T-helper 2 cell treated with Interferon-gamma antibody and Interleukin-4, amounts not matched to agents 5 μg/mL and 100 μg/mL, for 36 hours (primary cell): Measurements from ENCODE around the gene ANKS1B.
"Not testable (repeated sequence)": the region's sequence is repeated elsewhere in the genome, so short reads cannot be mapped to it uniquely, and the experiment has no call there.

ENCODE experiments used
- DNase-seq: peaks from one replicate; pipeline ENCODE4 v3.0.0; 2021; ENCODE audit warnings: low spot score
- H3K27ac Mint-ChIP-seq: one replicate; pipeline ENCODE4 v1.8.0; 2021; ENCODE audit warnings: mild to moderate bottlenecking, mixed read lengths
- H3K27me3 Mint-ChIP-seq: one replicate; pipeline ENCODE4 v1.8.0; 2021; ENCODE audit warnings: low read depth, mixed read lengths
- H3K36me3 Mint-ChIP-seq: one replicate; pipeline ENCODE4 v1.8.0; 2021; ENCODE audit warnings: low read depth, mixed read lengths
- H3K4me1 Mint-ChIP-seq: one replicate; pipeline ENCODE4 v1.8.0; 2021; ENCODE audit warnings: low read depth, mixed read lengths
- H3K4me3 Mint-ChIP-seq: one replicate; pipeline ENCODE4 v1.8.0; 2022; ENCODE audit warnings: mild to moderate bottlenecking, moderate library complexity, mixed read lengths
- H3K9me3 Mint-ChIP-seq: one replicate; pipeline ENCODE4 v1.8.0; 2021; ENCODE audit warnings: mixed read lengths

Gene ANKS1B

DNA sequence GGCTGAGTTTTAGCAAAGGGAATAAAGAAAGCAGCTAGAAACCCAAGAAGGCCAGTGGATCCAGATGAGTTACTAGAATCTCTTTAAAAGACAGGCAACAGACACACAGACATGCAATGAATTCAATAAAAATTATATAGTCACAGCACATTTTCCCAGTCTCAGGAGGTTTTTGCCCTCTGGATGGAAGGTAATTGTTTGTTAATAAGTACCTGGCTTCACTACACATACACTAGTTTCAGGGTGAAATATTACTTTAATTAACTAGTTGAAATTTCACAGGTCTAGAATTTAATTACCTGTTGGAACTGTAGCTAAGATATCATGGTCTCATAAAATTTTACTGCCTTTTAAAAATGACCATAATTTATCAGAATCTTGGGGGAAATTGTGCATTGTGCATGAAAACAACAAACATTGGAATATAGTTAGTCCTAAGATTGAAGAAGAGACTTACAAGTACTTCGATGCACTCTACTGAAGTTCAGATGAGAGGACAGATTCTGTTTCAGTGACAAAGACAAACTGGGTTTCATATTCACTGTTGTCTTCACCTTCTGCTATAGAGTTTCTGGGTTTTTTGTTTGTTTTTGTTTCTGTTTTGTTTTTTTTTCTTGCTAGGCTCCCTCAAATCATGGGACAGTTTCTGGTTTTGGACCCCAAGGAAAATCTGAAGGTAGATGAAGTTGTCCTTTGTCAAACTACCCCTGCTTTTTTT, 614.2 kb downstream of the ANKS1B start:
- Mint-ChIP-seq H3K9me3 (no peaks in the 10 kb centered on the region), H3K27me3 (no peaks in the 10 kb centered on the region), H3K27ac (no peak overlapping the region), H3K4me3 (no peak overlapping the region), H3K4me1 (no peaks in the 10 kb centered on the region), H3K36me3 (no peaks in the 10 kb centered on the region)
- no peak for DNase-seq

DNA sequence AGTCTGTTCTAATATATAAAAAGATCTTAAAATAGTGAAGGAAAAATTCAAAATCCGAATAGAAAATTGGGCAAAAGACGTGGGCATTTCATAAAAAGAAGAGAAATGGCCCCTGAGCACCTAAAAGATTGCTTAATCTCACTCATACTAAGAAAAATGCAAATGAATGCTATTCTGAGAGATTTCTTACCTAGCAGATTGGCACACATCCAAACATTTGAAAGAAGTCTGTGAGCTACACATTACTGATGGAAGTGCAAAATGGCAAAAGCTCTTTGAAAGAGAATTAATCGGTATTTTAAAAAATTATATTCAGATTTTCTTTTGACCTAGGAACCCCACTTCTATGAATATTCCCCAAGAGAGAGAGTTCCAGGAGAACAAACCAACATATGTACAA, 617.6 kb downstream of the ANKS1B start:
- no peak for DNase-seq
- Mint-ChIP-seq H3K36me3 (no peaks in the 10 kb centered on the region), H3K4me1 (no peaks in the 10 kb centered on the region), H3K4me3 (no peak overlapping the region), H3K27ac (no peak overlapping the region), H3K27me3 (no peaks in the 10 kb centered on the region), H3K9me3 (no peaks in the 10 kb centered on the region)

DNA sequence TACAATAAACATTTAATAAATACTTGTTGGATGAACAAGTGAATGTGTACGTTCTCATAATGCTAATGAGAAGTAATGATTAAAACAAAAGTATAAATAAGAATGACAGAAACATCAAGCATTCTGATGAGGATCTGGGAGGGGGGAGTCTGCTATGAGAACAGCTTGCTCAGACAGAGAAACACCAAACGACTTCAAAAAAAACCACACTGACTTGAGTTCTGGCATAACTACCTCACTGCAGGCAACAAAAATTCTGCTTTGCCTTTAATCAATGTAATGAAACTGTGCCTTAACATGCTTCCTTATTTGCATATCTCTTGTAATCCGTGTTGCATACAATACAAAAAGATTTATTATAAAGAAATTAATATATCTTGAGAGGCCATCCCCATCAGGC, 632.5 kb downstream of the ANKS1B start:
- no peak for DNase-seq
- H3K36me3 Mint-ChIP-seq, result no peaks in the 10 kb centered on the region
- H3K9me3 Mint-ChIP-seq, result no peaks in the 10 kb centered on the region
- no peaks in the 10 kb centered on the region for H3K4me1 Mint-ChIP-seq
- H3K27ac Mint-ChIP-seq, result no peak overlapping the region
- no peaks in the 10 kb centered on the region for H3K27me3 Mint-ChIP-seq
- H3K4me3 Mint-ChIP-seq, result no peak overlapping the region

DNA sequence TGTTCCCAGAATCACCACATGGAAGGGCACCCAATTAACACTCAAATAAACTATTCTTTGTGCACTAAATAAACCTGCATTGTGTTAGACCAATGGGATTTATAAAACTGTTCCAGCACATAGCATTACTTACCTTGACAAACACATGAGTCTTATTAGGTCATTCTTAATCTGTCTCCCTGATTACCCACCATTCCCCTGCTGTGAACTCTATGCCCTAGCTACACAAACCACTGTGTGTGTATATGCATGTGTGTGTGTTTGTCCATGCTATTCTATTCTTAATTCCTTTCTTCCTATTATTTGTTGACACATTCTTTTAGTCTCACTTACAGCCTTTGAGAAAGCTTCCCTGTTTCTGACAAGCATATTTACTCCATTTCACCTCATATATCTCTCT, 640.8 kb downstream of the ANKS1B start:
- Mint-ChIP-seq H3K4me1 (no peaks in the 10 kb centered on the region), H3K36me3 (no peaks in the 10 kb centered on the region), H3K27ac (no peak overlapping the region), H3K9me3 (no peaks in the 10 kb centered on the region), H3K27me3 (no peaks in the 10 kb centered on the region), H3K4me3 (no peak overlapping the region)
- DNase-seq, result no peak

DNA sequence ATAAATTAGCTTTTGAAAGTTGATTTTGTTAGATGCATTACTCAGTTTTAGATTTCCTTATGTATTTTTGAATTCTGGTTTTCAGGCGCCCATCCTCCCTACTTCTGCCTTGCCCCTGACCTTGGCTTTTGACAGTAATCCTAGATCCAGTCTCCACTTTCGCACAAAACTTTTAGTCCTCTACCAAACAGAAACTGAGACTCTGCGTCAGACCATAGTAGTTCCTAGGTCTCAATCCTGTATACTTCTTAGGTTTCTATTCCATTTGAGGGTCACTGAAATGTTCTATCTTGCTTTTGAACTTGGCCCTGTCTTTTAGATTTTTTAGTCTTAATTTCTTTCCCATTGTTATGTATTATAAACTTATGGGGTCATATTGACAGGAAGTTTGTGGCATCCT, 645.1 kb downstream of the ANKS1B start:
- Mint-ChIP-seq H3K9me3 (peaks cover 5% of the 10 kb centered on the region), H3K27ac (no peak overlapping the region), H3K36me3 (no peaks in the 10 kb centered on the region)

DNA sequence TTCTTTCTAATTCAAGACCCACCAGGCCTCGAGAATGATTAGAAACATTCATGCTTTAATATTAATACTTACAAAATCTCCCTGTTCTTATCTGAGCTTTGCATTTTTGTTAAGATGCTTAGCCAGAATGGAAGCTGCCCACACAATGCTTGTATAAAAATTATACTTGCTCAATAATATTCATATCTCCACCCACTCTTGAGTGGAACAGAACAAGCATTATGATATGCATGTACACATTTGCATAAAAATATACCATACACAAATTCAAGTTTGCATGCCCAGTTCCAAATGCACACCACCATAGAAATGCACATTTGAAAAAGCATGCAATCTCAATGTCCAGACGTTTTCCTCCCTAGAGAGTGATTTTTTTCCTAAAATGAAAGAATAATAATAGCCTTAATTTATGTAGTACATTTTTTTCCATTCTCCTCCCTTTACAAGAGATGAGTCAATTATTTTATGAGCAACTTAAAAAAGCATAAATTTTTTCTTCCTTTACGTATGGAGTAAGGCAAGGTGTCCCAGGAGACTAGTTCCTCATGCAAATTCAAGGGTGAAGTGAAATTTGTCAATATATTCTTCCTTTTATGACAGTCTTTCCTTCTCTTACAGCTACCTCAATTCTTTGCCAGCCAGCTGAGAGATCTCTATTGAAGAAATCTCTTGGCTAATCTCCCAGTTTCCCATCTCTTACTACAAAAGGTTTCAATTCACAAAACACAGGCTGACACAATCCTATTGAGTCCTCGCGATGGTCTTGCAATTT, 650.3 kb downstream of the ANKS1B start:
- Mint-ChIP-seq H3K27ac (no peak overlapping the region), H3K36me3 (no peaks in the 10 kb centered on the region), H3K9me3 (peaks cover 5% of the 10 kb centered on the region), H3K4me1 (no peaks in the 10 kb centered on the region), H3K27me3 (no peaks in the 10 kb centered on the region), H3K4me3 (no peak overlapping the region)
- no peak for DNase-seq

More for the DNA sequence above, 645.1 kb downstream of the ANKS1B start:
- Mint-ChIP-seq H3K4me3 (no peak overlapping the region), H3K27me3 (no peaks in the 10 kb centered on the region), H3K4me1 (no peaks in the 10 kb centered on the region)
- no peak for DNase-seq

DNA sequence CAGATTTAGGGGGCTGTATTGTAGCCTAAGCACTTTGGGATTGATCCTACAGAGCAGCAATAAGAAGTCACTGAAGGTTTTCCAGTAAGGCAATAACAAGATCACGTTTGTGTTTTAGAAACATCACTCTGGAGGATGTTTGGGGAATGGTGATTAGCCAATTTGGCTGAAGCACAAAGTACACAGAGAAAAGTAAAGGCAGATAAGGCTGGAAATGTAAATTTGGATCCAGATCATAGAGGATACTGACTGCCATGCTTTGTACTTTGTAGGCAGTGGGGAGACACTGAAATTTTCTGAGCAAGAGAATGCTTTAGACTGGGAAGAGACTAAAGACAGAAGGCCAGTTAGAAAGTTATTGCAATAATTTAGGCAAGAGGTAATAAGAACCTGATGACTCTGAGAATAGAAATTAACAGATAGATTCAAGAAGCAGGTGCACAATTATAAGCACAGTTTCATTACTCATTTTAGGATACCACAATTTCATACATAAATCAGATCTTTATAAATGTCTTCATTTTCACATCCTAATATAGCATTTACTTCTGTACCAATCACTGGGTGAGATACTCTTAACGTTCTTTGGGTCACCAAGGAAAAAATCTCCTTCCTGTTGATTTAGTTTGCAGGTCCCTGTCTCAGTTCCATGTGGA, 651.7 kb downstream of the ANKS1B start:
- Mint-ChIP-seq H3K36me3 (no peaks in the 10 kb centered on the region), H3K4me3 (no peak overlapping the region), H3K27ac (no peak overlapping the region), H3K9me3 (peaks cover 5% of the 10 kb centered on the region), H3K27me3 (no peaks in the 10 kb centered on the region), H3K4me1 (no peaks in the 10 kb centered on the region)
- DNase-seq, result no peak

DNA sequence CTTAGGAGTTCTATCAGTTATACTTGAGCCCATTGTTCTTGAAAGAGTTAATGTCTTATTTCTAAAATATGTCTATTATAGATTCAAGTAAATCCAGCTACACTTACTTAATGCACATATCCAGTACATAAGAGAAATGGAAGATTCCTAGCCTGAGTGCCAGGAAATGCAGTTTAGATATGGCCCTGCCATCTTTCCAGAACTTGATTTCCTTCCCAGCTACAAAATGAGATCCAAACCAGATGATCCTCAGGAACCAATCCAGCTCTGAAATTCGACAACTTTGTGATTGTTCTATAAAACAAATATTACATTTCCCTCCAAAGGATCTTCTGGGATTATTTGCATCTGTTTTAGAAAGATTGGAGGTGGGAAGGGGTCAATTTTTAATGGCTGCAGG, 654.5 kb downstream of the ANKS1B start:
- Mint-ChIP-seq H3K36me3 (no peaks in the 10 kb centered on the region), H3K4me3 (no peak overlapping the region), H3K27ac (no peak overlapping the region), H3K4me1 (no peaks in the 10 kb centered on the region), H3K27me3 (no peaks in the 10 kb centered on the region), H3K9me3 (no peaks in the 10 kb centered on the region)
- no peak for DNase-seq

DNA sequence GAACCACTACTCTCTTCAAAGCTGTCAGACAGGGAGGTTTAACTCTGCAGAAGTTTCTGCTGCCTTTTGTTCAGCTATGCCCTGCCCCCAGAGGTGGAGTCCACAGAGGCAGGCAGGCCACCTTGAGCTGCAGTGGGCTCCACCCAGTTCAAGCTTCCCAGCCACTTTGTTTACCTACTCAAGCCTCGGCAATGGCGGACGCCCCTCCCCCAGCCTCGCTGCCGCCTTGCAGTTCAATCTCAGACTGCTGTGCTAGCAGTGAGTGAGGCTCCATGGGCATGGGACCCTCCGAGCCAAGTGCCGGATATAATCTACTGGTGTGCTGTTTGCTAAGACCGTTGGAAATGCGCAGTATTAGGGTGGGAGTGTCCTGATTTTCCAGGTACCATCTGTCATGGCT, 663.5 kb downstream of the ANKS1B start:
- H3K36me3 Mint-ChIP-seq, H3K27me3 Mint-ChIP-seq, H3K4me1 Mint-ChIP-seq, DNase-seq, H3K27ac Mint-ChIP-seq, H3K4me3 Mint-ChIP-seq: not testable (repeated sequence)
- H3K9me3 Mint-ChIP-seq, result peaks cover 27% of the 10 kb centered on the region

DNA sequence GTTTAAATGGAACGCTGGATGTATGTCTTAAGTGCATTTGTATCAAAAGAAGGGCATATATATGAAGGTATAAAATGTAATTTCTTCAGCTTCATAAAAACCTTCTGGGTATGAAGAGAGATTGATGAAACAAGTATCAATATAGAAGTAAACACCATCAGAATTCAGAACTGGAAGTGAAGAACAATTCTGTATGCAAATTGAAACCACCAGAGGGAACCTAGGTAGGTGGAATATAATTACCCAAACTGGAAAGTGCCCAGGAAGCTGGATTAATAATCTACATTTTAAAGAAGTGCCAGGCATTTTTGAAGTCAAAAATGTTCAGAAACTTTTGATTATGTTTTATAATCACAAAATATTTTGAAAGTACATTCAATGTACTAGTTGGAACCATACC, 673.4 kb downstream of the ANKS1B start:
- Mint-ChIP-seq H3K27me3 (no peaks in the 10 kb centered on the region), H3K4me1 (no peaks in the 10 kb centered on the region), H3K9me3 (peaks cover 24% of the 10 kb centered on the region), H3K36me3 (no peaks in the 10 kb centered on the region), H3K27ac (no peak overlapping the region), H3K4me3 (no peak overlapping the region)
- no peak for DNase-seq

DNA sequence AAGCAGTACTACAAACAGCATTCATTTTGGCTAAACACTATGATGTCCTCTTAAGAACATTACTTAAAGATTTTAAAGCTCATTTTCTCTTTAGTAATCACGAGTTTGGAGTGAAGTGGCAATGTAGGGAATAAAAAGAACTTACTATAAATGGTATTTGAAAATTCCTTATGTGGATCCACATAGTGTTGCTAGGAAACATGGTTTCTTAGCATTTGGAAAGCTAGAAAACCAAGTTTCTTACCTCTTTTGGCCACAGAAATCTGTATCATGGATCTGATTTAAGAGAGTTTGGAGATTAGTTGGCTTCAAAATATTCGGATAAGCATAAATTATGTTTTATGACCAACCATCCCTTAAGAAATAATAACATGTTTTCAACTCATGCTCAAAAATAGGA, 674.9 kb downstream of the ANKS1B start:
- Mint-ChIP-seq H3K36me3 (no peaks in the 10 kb centered on the region), H3K4me3 (no peak overlapping the region), H3K27ac (no peak overlapping the region), H3K27me3 (no peaks in the 10 kb centered on the region), H3K9me3 (peaks cover 24% of the 10 kb centered on the region), H3K4me1 (no peaks in the 10 kb centered on the region)
- DNase-seq, result no peak

DNA sequence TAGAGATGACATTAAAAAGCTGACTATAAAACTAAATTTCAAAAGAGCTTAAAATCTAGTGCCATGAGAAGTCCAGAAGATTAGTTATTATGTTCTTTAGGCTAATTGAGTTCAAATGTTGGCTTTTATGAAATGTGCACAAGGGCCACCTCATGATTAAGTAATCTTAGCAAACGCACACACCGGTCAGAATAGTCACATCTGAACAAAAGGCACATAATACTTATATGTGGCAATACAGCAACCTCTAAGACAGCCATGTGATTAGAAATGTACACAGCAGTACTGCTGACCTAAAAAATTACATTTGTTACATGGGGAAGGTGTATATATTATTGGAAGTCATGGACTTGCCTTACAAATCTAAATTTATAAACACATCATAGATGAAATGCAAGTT, 681.9 kb downstream of the ANKS1B start:
- Mint-ChIP-seq H3K36me3 (no peaks in the 10 kb centered on the region), H3K9me3 (peaks cover 13% of the 10 kb centered on the region), H3K4me3 (no peak overlapping the region), H3K4me1 (no peaks in the 10 kb centered on the region), H3K27ac (no peak overlapping the region), H3K27me3 (no peaks in the 10 kb centered on the region)
- no peak for DNase-seq

DNA sequence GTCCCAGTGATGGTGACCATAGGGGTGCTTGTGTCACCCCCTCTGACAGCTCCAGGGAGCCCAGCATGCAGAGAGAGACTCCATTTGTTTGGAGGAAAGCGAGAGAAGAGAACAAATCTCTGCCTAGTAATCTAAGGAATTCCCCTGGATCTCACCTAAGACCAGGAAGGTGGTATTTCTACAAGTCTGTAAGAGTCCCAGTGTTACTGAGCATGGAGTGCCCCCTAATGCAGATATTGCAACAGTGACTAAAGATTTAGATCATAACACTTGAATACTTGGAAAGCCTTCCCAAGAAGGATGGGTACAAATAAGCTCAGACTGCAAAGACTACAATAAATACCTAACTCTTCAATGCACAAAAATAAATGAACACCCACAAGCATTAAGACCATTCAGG, 697.6 kb downstream of the ANKS1B start:
- H3K27me3 Mint-ChIP-seq, result no peaks in the 10 kb centered on the region
- peaks cover 33% of the 10 kb centered on the region for H3K9me3 Mint-ChIP-seq
- no peak overlapping the region for H3K4me3 Mint-ChIP-seq
- no peak overlapping the region for H3K27ac Mint-ChIP-seq
- no peaks in the 10 kb centered on the region for H3K36me3 Mint-ChIP-seq
- no peaks in the 10 kb centered on the region for H3K4me1 Mint-ChIP-seq
- DNase-seq, result no peak

DNA sequence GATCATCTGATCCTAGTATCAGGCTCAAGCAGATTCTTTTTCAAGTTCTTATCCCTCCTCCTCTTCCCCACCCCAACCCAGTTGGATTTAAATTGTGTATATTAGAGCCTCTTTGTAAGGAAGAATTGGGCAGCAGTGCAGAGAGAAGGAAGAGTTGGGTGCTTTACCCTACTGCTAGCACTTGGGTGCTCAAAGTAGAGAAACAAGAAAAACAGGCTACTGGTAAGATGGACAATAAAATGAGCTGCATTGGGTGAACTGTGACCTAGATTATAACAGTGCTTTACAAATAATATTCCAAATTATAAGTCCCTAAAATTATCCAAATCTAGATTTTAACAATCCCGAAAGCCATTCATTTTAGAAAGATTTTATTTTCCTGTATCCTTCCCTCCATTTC, 700.6 kb downstream of the ANKS1B start:
- Mint-ChIP-seq H3K27ac (no peak overlapping the region), H3K27me3 (no peaks in the 10 kb centered on the region), H3K4me3 (no peak overlapping the region), H3K4me1 (no peaks in the 10 kb centered on the region), H3K36me3 (no peaks in the 10 kb centered on the region), H3K9me3 (peaks cover 18% of the 10 kb centered on the region)
- no peak for DNase-seq
